IPS-18a (cell line): ENCODE data around the gene PC.

ENCODE experiments used
- H3K27ac ChIP-seq: one replicate; pipeline ENCODE4 v1.5.1; 2013; ENCODE audit warnings: low read length
- H3K27me3 ChIP-seq: one replicate; pipeline ENCODE4 v1.6.1; 2013; ENCODE audit warnings: mild to moderate bottlenecking, low read length; ENCODE audit not compliant: control insufficient read depth, insufficient read depth
- H3K36me3 ChIP-seq: one replicate; pipeline ENCODE4 v1.6.1; 2013; ENCODE audit warnings: low read depth, low read length; ENCODE audit not compliant: control insufficient read depth
- H3K4me1 ChIP-seq: one replicate; pipeline ENCODE4 v1.6.1; 2013; ENCODE audit warnings: low read depth, low read length; ENCODE audit not compliant: control insufficient read depth
- H3K4me3 ChIP-seq: one replicate; pipeline ENCODE4 v1.5.1; 2013; ENCODE audit warnings: low read length
- H3K9ac ChIP-seq: one replicate; pipeline ENCODE4 v1.6.1; 2013; ENCODE audit warnings: mild to moderate bottlenecking, low read length, moderate library complexity
- H3K9me3 ChIP-seq: one replicate; pipeline ENCODE4 v1.6.1; 2013; ENCODE audit warnings: low read depth, low read length; ENCODE audit not compliant: control insufficient read depth

PC gene

GRCh38 chr11:66937193-66937733 is 20.9 kb downstream of the PC start:
- no peak overlapping the region for H3K4me3 ChIP-seq
- no peaks in the 10 kb centered on the region for H3K27me3 ChIP-seq
- H3K27ac ChIP-seq, result no peak overlapping the region
- H3K4me1 ChIP-seq, result no peaks in the 10 kb centered on the region
- H3K9me3 ChIP-seq, result no peaks in the 10 kb centered on the region
- H3K36me3 ChIP-seq, result no peaks in the 10 kb centered on the region
- H3K9ac ChIP-seq, result no peak overlapping the region

DNA sequence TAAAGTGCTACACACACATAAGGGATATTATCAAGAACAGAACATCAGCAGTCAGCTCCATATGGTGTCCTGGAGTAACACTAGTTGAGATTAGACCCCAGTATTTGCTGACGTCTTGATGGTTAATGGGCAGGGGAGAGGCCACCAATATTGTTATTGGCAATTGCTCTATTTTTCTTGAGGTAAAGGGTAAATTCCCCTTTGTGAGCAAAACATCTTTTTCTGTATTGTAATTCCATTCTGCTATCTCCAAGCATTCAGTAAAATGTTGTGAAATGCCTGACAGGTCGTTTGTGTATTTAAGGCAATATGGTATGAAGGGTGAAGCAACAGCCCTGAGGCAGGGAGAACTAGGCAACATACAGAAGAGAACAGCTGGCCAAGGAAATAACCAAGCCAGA is 21.9 kb downstream of the PC start:
- no peaks in the 10 kb centered on the region for H3K4me1 ChIP-seq
- no peaks in the 10 kb centered on the region for H3K36me3 ChIP-seq
- H3K27ac ChIP-seq, result no peak overlapping the region

DNA sequence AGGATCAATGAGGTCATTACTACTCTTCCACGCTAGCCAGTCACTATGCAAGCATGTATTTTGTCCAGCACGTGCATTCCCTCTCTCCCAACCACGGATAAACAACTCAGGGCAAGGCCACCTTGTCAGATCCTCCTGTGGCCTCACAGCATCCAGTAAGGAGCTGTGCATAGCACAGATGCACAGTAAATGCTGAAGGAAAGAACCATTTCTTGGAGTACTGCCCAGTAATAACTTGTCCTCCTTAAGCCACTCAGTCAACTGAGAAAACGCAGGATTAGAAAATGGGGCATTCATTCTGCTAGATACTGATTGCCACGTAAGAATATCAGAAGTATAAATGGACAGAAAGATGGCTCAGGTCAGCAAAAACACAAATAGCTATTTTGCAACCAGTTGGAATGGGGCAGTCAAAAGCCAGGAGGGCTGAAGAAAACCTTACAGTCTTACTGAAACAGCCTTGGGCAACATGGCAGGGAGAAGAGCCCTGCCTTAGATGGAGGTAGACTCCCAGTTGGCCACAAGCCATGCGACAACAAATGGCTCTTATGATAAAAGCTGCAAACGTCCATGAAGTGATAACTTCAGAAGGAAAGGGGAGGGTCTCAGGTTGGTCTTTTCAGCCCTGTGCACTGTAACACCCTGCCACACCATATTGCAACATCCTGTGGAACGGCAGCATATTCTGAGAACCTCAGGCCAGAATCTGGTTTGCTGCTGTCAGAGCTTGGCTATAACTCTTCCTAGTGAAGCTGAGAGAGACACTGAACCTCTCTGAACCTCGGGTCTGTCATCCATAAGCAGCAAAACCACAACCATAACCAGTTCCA is 23.0 kb downstream of the PC start:
- Histone ChIP-seq H3K4me3 (no peak overlapping the region), H3K4me1 (no peaks in the 10 kb centered on the region), H3K9me3 (no peaks in the 10 kb centered on the region), H3K9ac (no peak overlapping the region), H3K27me3 (no peaks in the 10 kb centered on the region), H3K27ac (no peak overlapping the region), H3K36me3 (no peaks in the 10 kb centered on the region)

More for the DNA sequence above, 21.9 kb downstream of the PC start:
- Histone ChIP-seq H3K9ac (no peak overlapping the region), H3K9me3 (no peaks in the 10 kb centered on the region), H3K27me3 (no peaks in the 10 kb centered on the region), H3K4me3 (no peak overlapping the region)

- H3K36me3 ChIP-seq, result no peaks in the 10 kb centered on the region
Observed at GRCh38 chr11:66933531-66933930, 24.7 kb downstream of the PC start.

GRCh38 chr11:66932543-66932942 is 25.6 kb downstream of the PC start:
- no peaks in the 10 kb centered on the region for H3K4me1 ChIP-seq
- no peaks in the 10 kb centered on the region for H3K27me3 ChIP-seq
- H3K4me3 ChIP-seq, result no peak overlapping the region
- no peaks in the 10 kb centered on the region for H3K9me3 ChIP-seq
- no peaks in the 10 kb centered on the region for H3K36me3 ChIP-seq
- no peak overlapping the region for H3K27ac ChIP-seq
- no peak overlapping the region for H3K9ac ChIP-seq

More at GRCh38 chr11:66933531-66933930, 24.7 kb downstream of the PC start:
- H3K9me3 ChIP-seq, result no peaks in the 10 kb centered on the region
- H3K4me3 ChIP-seq, result no peak overlapping the region
- no peaks in the 10 kb centered on the region for H3K4me1 ChIP-seq
- H3K27ac ChIP-seq, result no peak overlapping the region
- H3K27me3 ChIP-seq, result no peaks in the 10 kb centered on the region
- no peak overlapping the region for H3K9ac ChIP-seq

DNA sequence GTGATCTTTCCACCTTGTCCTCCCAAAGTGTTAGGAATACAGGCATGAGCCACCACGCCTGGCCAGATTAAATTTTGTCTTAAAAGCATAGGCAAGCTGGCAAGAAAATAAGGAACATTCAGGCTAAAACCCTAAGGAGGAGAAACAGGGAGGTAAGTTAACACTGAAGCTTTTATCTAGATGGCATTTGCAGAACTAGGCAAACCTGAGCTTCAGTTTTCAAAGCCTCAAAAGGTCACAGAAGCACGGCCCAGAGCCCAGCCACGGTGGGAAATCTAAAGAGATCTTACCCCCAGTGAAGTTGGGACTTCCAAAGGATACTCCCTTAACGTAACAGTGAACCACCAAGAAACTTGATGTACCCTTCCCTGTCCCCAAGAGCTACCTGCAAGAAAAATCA is 28.4 kb downstream of the PC start:
- Histone ChIP-seq H3K27ac (no peak overlapping the region), H3K36me3 (no peaks in the 10 kb centered on the region), H3K4me1 (peaks cover under 1% of the 10 kb centered on the region)

DNA sequence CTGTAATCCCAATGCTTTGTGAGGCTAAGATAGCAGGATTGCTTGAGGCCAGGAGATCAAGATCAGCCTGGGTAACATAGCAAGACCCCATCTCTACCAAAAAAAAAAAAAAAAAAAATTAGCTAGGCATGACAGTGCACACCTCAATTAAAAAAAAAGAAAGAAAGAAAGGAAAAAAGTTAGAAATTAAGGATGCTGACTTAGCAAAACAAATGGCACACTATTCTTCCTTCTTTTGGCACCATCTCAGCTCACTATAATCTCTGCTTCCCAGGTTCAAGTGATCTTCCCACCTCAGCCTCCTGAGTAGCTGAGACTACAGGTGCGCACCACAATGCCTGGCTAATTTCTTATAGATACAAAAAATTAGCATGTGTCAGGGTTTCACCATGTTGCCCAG is 33.9 kb downstream of the PC start:
- Histone ChIP-seq H3K9ac (no peak overlapping the region), H3K36me3 (no peaks in the 10 kb centered on the region), H3K9me3 (no peaks in the 10 kb centered on the region), H3K27ac (no peak overlapping the region), H3K27me3 (no peaks in the 10 kb centered on the region), H3K4me1 (peaks cover 12% of the 10 kb centered on the region), H3K4me3 (no peak overlapping the region)

More for the DNA sequence above, 28.4 kb downstream of the PC start:
- Histone ChIP-seq H3K27me3 (no peaks in the 10 kb centered on the region), H3K9me3 (no peaks in the 10 kb centered on the region), H3K9ac (no peak overlapping the region), H3K4me3 (no peak overlapping the region)

GRCh38 chr11:66922551-66922950 is 35.6 kb downstream of the PC start:
- H3K27me3 ChIP-seq, result no peaks in the 10 kb centered on the region
- no peaks in the 10 kb centered on the region for H3K9me3 ChIP-seq
- H3K27ac ChIP-seq, result no peak overlapping the region
- no peaks in the 10 kb centered on the region for H3K36me3 ChIP-seq
- no peak overlapping the region for H3K4me3 ChIP-seq
- H3K9ac ChIP-seq, result no peak overlapping the region
- H3K4me1 ChIP-seq, result peaks cover 12% of the 10 kb centered on the region

DNA sequence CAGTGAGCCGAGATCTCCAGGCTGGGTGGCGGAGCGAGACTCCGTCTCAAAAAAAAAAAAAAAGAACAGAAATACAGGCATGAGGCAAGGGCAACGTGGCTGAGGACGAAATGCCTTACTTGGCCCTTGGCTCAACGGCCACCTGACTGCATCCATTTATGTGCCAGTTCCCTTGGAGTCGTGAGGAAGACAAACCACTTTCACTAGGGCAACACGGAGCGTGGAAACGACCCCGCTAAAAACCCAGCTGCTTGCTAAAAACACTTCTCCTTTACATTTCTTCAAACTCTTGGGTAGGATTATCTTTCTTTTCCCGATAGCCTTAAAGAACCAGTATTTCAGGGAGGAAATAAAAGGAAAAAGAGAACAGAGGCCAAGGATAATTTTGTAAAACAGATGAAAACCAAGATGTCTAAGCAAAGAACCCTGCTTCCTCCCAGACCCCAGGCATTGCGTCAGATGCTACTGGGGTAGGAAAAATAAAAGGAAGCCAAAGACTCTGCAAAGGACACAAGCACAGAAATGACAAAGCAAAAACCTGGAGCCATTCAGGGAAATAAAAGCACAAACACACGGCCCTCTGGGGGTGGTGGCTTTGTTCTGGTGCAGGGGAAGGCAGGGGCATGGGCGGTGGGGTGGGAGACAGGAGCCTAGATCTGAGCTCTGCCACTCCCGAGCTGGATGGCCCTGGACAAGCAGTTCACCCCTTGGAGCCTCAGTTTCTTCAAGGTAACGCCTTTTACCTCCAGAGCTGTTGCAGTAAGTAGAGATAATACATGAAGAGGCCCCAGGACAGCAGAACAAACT is 37.0 kb downstream of the PC start:
- no peak overlapping the region for H3K9ac ChIP-seq
- H3K4me3 ChIP-seq, result no peak overlapping the region
- H3K9me3 ChIP-seq, result no peaks in the 10 kb centered on the region
- H3K4me1 ChIP-seq, result peaks cover 12% of the 10 kb centered on the region
- H3K27ac ChIP-seq, result peak overlapping the region; percentile 18
- H3K27me3 ChIP-seq, result no peaks in the 10 kb centered on the region
- no peaks in the 10 kb centered on the region for H3K36me3 ChIP-seq

DNA sequence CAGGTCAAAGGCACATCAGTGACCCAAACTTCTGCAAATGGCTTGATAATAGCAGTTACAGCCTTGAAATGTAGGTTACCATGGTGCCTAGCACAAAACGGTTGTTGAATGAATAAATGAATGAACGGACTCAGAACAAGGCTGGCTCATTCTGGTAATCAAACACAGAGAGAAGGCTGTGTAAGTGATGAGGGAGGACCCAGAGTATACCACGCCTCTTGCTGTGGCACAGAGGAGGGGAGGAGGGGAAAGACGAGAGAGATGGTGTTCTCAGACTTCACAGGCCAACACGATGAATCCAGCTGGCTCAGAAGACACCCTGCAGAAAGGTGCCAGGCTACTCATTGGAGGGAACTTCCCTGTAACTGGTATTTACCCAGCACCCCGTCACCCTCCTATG is 38.3 kb downstream of the PC start:
- Histone ChIP-seq H3K4me1 (peaks cover 20% of the 10 kb centered on the region), H3K9ac (no peak overlapping the region), H3K9me3 (no peaks in the 10 kb centered on the region), H3K27me3 (no peaks in the 10 kb centered on the region), H3K4me3 (no peak overlapping the region), H3K36me3 (no peaks in the 10 kb centered on the region), H3K27ac (no peak overlapping the region)

- H3K27me3 ChIP-seq, result no peaks in the 10 kb centered on the region
- no peak overlapping the region for H3K4me3 ChIP-seq
- H3K9ac ChIP-seq, result no peak overlapping the region
- H3K36me3 ChIP-seq, result no peaks in the 10 kb centered on the region
- peaks cover 16% of the 10 kb centered on the region for H3K4me1 ChIP-seq
- no peaks in the 10 kb centered on the region for H3K9me3 ChIP-seq
- H3K27ac ChIP-seq, result no peak overlapping the region
Observed at GRCh38 chr11:66918741-66919140, 39.4 kb downstream of the PC start.
